Urothelium cell line (cell line): ENCODE measurements around the gene TMEM205.
"Not testable (repeated sequence)": the region's sequence is repeated elsewhere in the genome, so short reads cannot be mapped to it uniquely, and the experiment has no call there.

Source experiments
- DNase-seq: peaks from one replicate; pipeline ENCODE4 v3.0.0; 2011; ENCODE audit warnings: low spot score, mixed read lengths
- FAIRE-seq: peaks from 2 replicates; lab custom pipeline; 2011; peaks lifted over from hg19 to GRCh38; lab: Jason Lieb, UNC

The TMEM205 gene

GRCh38 chr19:11373166-11373884 lies 27.3 kb upstream of the TMEM205 start:
- no peak for DNase-seq

GRCh38 chr19:11370744-11371143 lies 24.7 kb upstream of the TMEM205 start:
- DNase-seq (no peak), FAIRE-seq (no peak)

More at GRCh38 chr19:11373166-11373884, 27.3 kb upstream of the TMEM205 start:
- FAIRE-seq = no peak

GRCh38 chr19:11367528-11367927 lies 21.5 kb upstream of the TMEM205 start:
- FAIRE-seq = no peak
- DNase-seq = no peak

- FAIRE-seq = no peak
- no peak for DNase-seq
These were observed 19.6 kb upstream of the TMEM205 start for GRCh38 chr19:11365557-11366117.

- DNase-seq = no peak
- no peak for FAIRE-seq
These were observed 18.9 kb upstream of the TMEM205 start for GRCh38 chr19:11364935-11365334.

GRCh38 chr19:11364296-11364904 lies 18.3 kb upstream of the TMEM205 start:
- DNase-seq (no peak), FAIRE-seq (no peak)

- DNase-seq (no peak), FAIRE-seq (no peak)
These were observed 17.8 kb upstream of the TMEM205 start for GRCh38 chr19:11363881-11364280.

- FAIRE-seq (no peak), DNase-seq (no peak)
These were observed 16.0 kb upstream of the TMEM205 start for GRCh38 chr19:11361771-11362731.

GRCh38 chr19:11361037-11361770 lies 15.1 kb upstream of the TMEM205 start:
- no peak for DNase-seq

GRCh38 chr19:11359421-11359820 lies 13.4 kb upstream of the TMEM205 start:
- DNase-seq = no peak
- no peak for FAIRE-seq

More at GRCh38 chr19:11361037-11361770, 15.1 kb upstream of the TMEM205 start:
- no peak for FAIRE-seq

- no peak for FAIRE-seq
- no peak for DNase-seq
These were observed 10.8 kb upstream of the TMEM205 start for GRCh38 chr19:11356676-11357550.

GRCh38 chr19:11356074-11356397 lies 10.0 kb upstream of the TMEM205 start:
- DNase-seq (no peak), FAIRE-seq (peak; percentile 55)

- FAIRE-seq = no peak
- DNase-seq = peak; percentile 78
These were observed 9.3 kb upstream of the TMEM205 start, which contains the start of gene PLPPR2 for GRCh38 chr19:11355160-11356073. Gene PLPPR2, plus strand, starts transcription at chr19:11355432. Its CDS starts 2,242 bp downstream, at chr19:11357674.

- not testable (repeated sequence) for FAIRE-seq, DNase-seq
These were observed 8.0 kb upstream of the TMEM205 start for GRCh38 chr19:11354102-11354501.

GRCh38 chr19:11349171-11349570 lies 3.1 kb upstream of the TMEM205 start:
- DNase-seq (no peak), FAIRE-seq (no peak)

GRCh38 chr19:11347546-11348039 lies 1.5 kb upstream of the TMEM205 start:
- no peak for FAIRE-seq

GRCh38 chr19:11345122-11345803 lies 805 bp downstream of the TMEM205 start:
- FAIRE-seq = no peak

More at GRCh38 chr19:11347546-11348039, 1.5 kb upstream of the TMEM205 start:
- DNase-seq = no peak

More at GRCh38 chr19:11345122-11345803, 805 bp downstream of the TMEM205 start:
- DNase-seq = no peak
